ENCODE measurements around the gene CDKAL1. TPM values are rescaled to one million over a fixed set of nuclear protein-coding genes. Genes with fewer than 3 reads are reported as not detected.

CDKAL1 gene
- total RNA-seq, 6 experiments from 2014 or later = 9.2 to 14.3 (median 11.9) TPM

- no peak overlapping the region for H3K4me3 Mint-ChIP-seq
- TF ChIP-seq, protein P1, sequence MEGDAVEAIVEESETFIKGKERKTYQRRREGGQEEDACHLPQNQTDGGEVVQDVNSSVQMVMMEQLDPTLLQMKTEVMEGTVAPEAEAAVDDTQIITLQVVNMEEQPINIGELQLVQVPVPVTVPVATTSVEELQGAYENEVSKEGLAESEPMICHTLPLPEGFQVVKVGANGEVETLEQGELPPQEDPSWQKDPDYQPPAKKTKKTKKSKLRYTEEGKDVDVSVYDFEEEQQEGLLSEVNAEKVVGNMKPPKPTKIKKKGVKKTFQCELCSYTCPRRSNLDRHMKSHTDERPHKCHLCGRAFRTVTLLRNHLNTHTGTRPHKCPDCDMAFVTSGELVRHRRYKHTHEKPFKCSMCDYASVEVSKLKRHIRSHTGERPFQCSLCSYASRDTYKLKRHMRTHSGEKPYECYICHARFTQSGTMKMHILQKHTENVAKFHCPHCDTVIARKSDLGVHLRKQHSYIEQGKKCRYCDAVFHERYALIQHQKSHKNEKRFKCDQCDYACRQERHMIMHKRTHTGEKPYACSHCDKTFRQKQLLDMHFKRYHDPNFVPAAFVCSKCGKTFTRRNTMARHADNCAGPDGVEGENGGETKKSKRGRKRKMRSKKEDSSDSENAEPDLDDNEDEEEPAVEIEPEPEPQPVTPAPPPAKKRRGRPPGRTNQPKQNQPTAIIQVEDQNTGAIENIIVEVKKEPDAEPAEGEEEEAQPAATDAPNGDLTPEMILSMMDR (IDR thresholded peaks at IDR 0.05) = no peak
- H3K4me1 Mint-ChIP-seq (ENCODE audit: low read depth) = peaks cover 23% of the 10 kb centered on the region
- DNase-seq = no peak
- no peaks in the 10 kb centered on the region for H3K36me3 Mint-ChIP-seq (ENCODE audit: low read depth)
- no peaks in the 10 kb centered on the region for H3K9me3 Mint-ChIP-seq
- no peak overlapping the region for H3K27ac Mint-ChIP-seq
- H3K27me3 Mint-ChIP-seq (ENCODE audit: insufficient read depth) = peaks cover 2% of the 10 kb centered on the region
Observed at GRCh38 chr6:21046276-21046675, 512.0 kb downstream of the CDKAL1 start.

DNA sequence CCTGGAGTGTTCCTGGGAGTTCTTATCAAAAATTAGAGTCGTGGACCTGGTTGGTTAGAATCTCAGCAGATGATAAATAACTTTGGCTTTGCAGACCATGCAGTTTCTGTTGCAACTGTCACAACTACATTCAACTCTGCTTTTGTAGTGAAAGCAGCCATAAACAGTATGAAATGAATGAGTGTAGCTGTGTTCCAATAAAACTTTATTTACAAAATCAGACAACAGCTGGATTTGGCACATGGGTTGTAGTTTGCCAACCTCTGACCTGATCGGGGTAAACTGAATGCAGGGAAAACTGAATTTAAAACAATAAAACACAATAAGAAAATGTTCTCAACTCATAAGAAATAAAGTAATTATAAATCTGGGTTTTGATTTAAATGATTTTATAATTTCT, 513.8 kb downstream of the CDKAL1 start:
- Mint-ChIP-seq H3K9me3 (no peaks in the 10 kb centered on the region), H3K27ac (no peak overlapping the region), H3K4me3 (no peak overlapping the region), H3K27me3 (ENCODE audit: insufficient read depth) (peaks cover 2% of the 10 kb centered on the region), H3K36me3 (ENCODE audit: low read depth) (no peaks in the 10 kb centered on the region), H3K4me1 (ENCODE audit: low read depth) (peaks cover 21% of the 10 kb centered on the region)
- DNase-seq = no peak
- TF ChIP-seq, protein P1 (IDR thresholded peaks at IDR 0.05) = no peak

- Mint-ChIP-seq H3K27ac (no peak overlapping the region), H3K36me3 (ENCODE audit: low read depth) (no peaks in the 10 kb centered on the region), H3K4me1 (ENCODE audit: low read depth) (peaks cover 22% of the 10 kb centered on the region), H3K4me3 (no peak overlapping the region), H3K9me3 (no peaks in the 10 kb centered on the region), H3K27me3 (ENCODE audit: insufficient read depth) (peaks cover 2% of the 10 kb centered on the region; the same call in 1 of the 2 replicates)
- TF ChIP-seq, protein P1 (IDR thresholded peaks at IDR 0.05) = no peak
- DNase-seq = no peak
Observed at GRCh38 chr6:21049148-21049547, 514.9 kb downstream of the CDKAL1 start.

- no peak overlapping the region for H3K27ac Mint-ChIP-seq
- peaks cover 2% of the 10 kb centered on the region; the same call in 1 of the 2 replicates for H3K27me3 Mint-ChIP-seq (ENCODE audit: insufficient read depth)
- H3K9me3 Mint-ChIP-seq = no peaks in the 10 kb centered on the region
- peaks cover 22% of the 10 kb centered on the region for H3K4me1 Mint-ChIP-seq (ENCODE audit: low read depth)
- H3K36me3 Mint-ChIP-seq (ENCODE audit: low read depth) = no peaks in the 10 kb centered on the region
- TF ChIP-seq, protein P1 (IDR thresholded peaks at IDR 0.05) = no peak
- no peak overlapping the region for H3K4me3 Mint-ChIP-seq
- DNase-seq = peak; percentile 29
Observed at GRCh38 chr6:21049572-21049971, 515.3 kb downstream of the CDKAL1 start.

DNA sequence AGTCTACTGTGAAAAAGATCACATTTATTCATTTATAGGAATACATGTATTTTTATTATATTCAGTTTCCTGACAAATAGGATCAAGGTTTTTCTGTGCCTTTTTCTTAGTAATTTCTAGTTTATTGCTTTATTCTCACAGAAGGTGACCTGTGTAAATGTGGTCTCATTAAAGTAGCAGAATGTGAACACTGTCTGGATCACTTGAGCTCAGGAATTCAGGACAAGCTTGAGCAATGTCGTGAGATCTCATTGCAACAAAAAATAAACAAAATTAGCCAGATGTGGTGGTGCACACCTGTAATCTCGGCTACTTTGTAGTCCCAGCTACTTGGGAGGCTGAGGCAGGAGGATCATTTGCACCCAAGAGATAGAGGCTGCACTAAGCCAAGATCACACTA, 516.7 kb downstream of the CDKAL1 start:
- Mint-ChIP-seq H3K4me3 (no peak overlapping the region), H3K27me3 (ENCODE audit: insufficient read depth) (peaks cover 2% of the 10 kb centered on the region; the same call in 1 of the 2 replicates), H3K4me1 (ENCODE audit: low read depth) (peaks cover 22% of the 10 kb centered on the region), H3K36me3 (ENCODE audit: low read depth) (peaks cover 6% of the 10 kb centered on the region), H3K9me3 (no peaks in the 10 kb centered on the region), H3K27ac (no peak overlapping the region)
- no peak for DNase-seq
- TF ChIP-seq, protein P1 (IDR thresholded peaks at IDR 0.05) = no peak

DNA sequence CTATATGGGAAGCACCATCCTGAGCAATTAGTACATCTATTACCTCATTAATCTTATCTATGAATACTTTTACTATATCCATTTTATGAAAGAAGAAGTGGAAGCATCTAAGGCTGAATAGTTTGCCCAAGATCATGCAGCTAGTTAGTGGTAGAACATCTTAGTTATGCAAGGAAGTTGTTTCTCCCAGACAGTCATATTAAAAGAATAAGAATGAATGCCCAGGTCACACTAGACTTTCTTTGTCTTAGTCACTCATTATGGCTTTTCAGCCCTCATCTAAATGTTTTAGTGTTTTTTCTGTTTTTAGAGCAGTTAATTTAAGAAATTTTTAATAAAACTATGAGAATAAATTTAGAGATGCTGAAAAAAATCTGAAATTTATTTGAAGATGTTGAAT, 517.5 kb downstream of the CDKAL1 start:
- no peak for DNase-seq
- Mint-ChIP-seq H3K4me1 (ENCODE audit: low read depth) (peaks cover 22% of the 10 kb centered on the region), H3K36me3 (ENCODE audit: low read depth) (peaks cover 10% of the 10 kb centered on the region), H3K27ac (no peak overlapping the region), H3K9me3 (no peaks in the 10 kb centered on the region), H3K27me3 (ENCODE audit: insufficient read depth) (peaks cover 2% of the 10 kb centered on the region; the same call in 1 of the 2 replicates), H3K4me3 (no peak overlapping the region)
- TF ChIP-seq, protein P1 (IDR thresholded peaks at IDR 0.05) = no peak
